NCI-H82 treated with DMSO at 0.1 percent for 48 hours (cell line): ENCODE data around the gene FIZ1.

ENCODE experiments used
- DNase-seq: peaks from one replicate; lab custom pipeline; 2025; ENCODE audit not compliant: unreplicated experiment; lab: John Stamatoyannopoulos, UW

The FIZ1 gene

GRCh38 chr19:55543567-55543966, 55.8 kb downstream of the FIZ1 start:
- no peak for DNase-seq

DNA sequence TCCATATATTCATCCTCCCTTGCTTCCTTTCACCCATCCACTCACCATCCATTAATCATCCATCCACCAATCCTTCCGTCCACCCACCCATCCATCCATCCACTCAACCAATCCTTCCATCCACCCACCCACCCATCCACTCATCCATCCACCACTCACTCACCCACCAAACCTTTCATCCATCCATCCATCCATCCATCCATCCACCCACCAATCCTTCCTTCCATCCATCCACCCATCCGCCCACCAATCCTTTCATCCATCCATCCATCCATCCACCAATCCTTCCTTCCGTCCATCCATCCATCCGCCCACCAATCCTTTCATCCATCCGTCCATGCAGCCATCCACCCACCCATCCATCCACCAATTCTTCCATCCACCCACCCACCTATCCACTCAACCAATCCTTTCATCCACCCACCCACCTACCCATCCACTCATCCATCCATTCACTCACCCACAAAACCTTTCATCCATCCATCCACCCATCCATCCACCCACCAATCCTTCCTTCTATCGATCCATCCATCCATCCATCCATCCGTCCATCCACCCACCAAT, 56.9 kb downstream of the FIZ1 start:
- DNase-seq, result no peak
